H9 (cell line): ENCODE data around the gene DNAJB5. TPM values are rescaled to one million over a fixed set of nuclear protein-coding genes. Genes with fewer than 3 reads are reported as not detected.

Source experiments
- DNase-seq: peaks from one replicate; pipeline ENCODE4 v3.0.0-alpha.2; 2017
- H2AFZ ChIP-seq: one replicate; pipeline ENCODE4 v1.6.1; 2013; ENCODE audit warnings: mild to moderate bottlenecking, low read length, control low read depth, moderate library complexity
- H2AK5ac ChIP-seq: 2 replicates; pipeline ENCODE4 v1.6.1; 2013; ENCODE audit warnings: low read length, control low read depth, mixed read lengths; ENCODE audit not compliant: insufficient read length
- H2BK120ac ChIP-seq: one replicate; pipeline ENCODE4 v1.6.1; 2013; ENCODE audit warnings: low read depth, mild to moderate bottlenecking, low read length, control low read depth, inconsistent platforms; ENCODE audit not compliant: poor library complexity, severe bottlenecking
- H2BK12ac ChIP-seq: 2 replicates; pipeline ENCODE4 v1.6.1; 2013; ENCODE audit warnings: low read length, control low read depth, mixed read lengths, low read depth; ENCODE audit not compliant: insufficient read length
- H2BK15ac ChIP-seq: 2 replicates; pipeline ENCODE4 v1.6.1; 2013; ENCODE audit warnings: low read depth, low read length, control low read depth
- H2BK20ac ChIP-seq: one replicate; pipeline ENCODE4 v1.6.1; 2013; ENCODE audit warnings: low read depth, mild to moderate bottlenecking, low read length, control low read depth, inconsistent platforms; ENCODE audit not compliant: poor library complexity, severe bottlenecking
- H2BK5ac ChIP-seq: 2 replicates; pipeline ENCODE4 v1.6.1; 2013; ENCODE audit warnings: low read length, control low read depth, mixed read lengths; ENCODE audit not compliant: insufficient read length
- H3K14ac ChIP-seq: 2 replicates; pipeline ENCODE4 v1.6.1; 2013; ENCODE audit warnings: low read length, control low read depth; ENCODE audit not compliant: insufficient read depth
- H3K18ac ChIP-seq: 2 replicates; pipeline ENCODE4 v1.6.1; 2013; ENCODE audit warnings: low read depth, mild to moderate bottlenecking, mixed read lengths, low read length, control low read depth; ENCODE audit not compliant: insufficient read length
- H3K23ac ChIP-seq: 2 replicates; pipeline ENCODE4 v1.6.1; 2013; ENCODE audit warnings: low read length, control low read depth, mixed read lengths, low read depth; ENCODE audit not compliant: insufficient read length
- H3K23me2 ChIP-seq: 2 replicates; pipeline ENCODE4 v1.6.1; 2013; ENCODE audit warnings: low read depth, mild to moderate bottlenecking, mixed read lengths, low read length, control low read depth; ENCODE audit not compliant: insufficient read length, poor library complexity, severe bottlenecking
- H3K27ac ChIP-seq: 2 replicates; pipeline ENCODE4 v1.5.1; 2013; ENCODE audit warnings: low read length, control low read depth, mixed read lengths, low read depth; ENCODE audit not compliant: insufficient read length
- H3K27me3 ChIP-seq: 2 replicates; pipeline ENCODE4 v1.6.1; 2013; ENCODE audit warnings: low read length, control low read depth, inconsistent platforms; ENCODE audit not compliant: insufficient read depth
- H3K4ac ChIP-seq: 2 replicates; pipeline ENCODE4 v1.6.1; 2013; ENCODE audit warnings: low read depth, mild to moderate bottlenecking, control low read depth, inconsistent platforms, low read length, moderate library complexity
- H3K4me1 ChIP-seq: 2 replicates; pipeline ENCODE4 v1.6.1; 2013; ENCODE audit warnings: low read length, control low read depth, inconsistent platforms; ENCODE audit not compliant: insufficient read depth
- H3K4me2 ChIP-seq: 2 replicates; pipeline ENCODE4 v1.6.1; 2013; ENCODE audit warnings: low read length, control low read depth, mixed read lengths; ENCODE audit not compliant: insufficient read length, insufficient read depth
- H3K56ac ChIP-seq: 2 replicates; pipeline ENCODE4 v1.6.1; 2013; ENCODE audit warnings: low read depth, mild to moderate bottlenecking, mixed read lengths, low read length, control low read depth; ENCODE audit not compliant: insufficient read length
- H3K79me1 ChIP-seq: 2 replicates; pipeline ENCODE4 v1.6.1; 2013; ENCODE audit warnings: low read depth, mild to moderate bottlenecking, moderate library complexity, low read length, control low read depth, inconsistent platforms; ENCODE audit not compliant: insufficient read depth, poor library complexity, severe bottlenecking
- H3K79me2 ChIP-seq: 2 replicates; pipeline ENCODE4 v1.6.1; 2013; ENCODE audit warnings: low read length, control low read depth, inconsistent platforms; ENCODE audit not compliant: insufficient read depth
- H3K9ac ChIP-seq: 2 replicates; pipeline ENCODE4 v1.6.1; 2013; ENCODE audit warnings: low read length, control low read depth, mixed read lengths; ENCODE audit not compliant: insufficient read length; ENCODE audit errors: extremely low read depth
- H3K9me3 ChIP-seq: one replicate; pipeline ENCODE4 v1.6.1; 2013; ENCODE audit warnings: low read depth, low read length, inconsistent platforms; ENCODE audit not compliant: control insufficient read depth
- H3T11ph ChIP-seq: one replicate; pipeline ENCODE4 v1.6.1; 2013; ENCODE audit warnings: mild to moderate bottlenecking, low read length, control low read depth, inconsistent platforms
- H4K20me1 ChIP-seq: one replicate; pipeline ENCODE4 v1.6.1; 2013; ENCODE audit not compliant: control insufficient read depth, insufficient read length, insufficient read depth
- H4K5ac ChIP-seq: 2 replicates; pipeline ENCODE4 v1.6.1; 2013; ENCODE audit warnings: low read depth, mild to moderate bottlenecking, mixed read lengths, low read length, control low read depth; ENCODE audit not compliant: insufficient read length
- H4K8ac ChIP-seq: replicated peaks from 2 replicates; pipeline ENCODE4 v1.6.1; 2013; ENCODE audit warnings: low read length, control low read depth, mixed read lengths, low read depth; ENCODE audit not compliant: insufficient read length
- H4K91ac ChIP-seq: 2 replicates; pipeline ENCODE4 v1.6.1; 2013; ENCODE audit warnings: low read depth, mild to moderate bottlenecking, moderate library complexity, mixed read lengths, low read length, control low read depth; ENCODE audit not compliant: insufficient read length
- H3K27ac Mint-ChIP-seq, 3 experiments: 2 replicates in 2 of 3; 3 replicates in 1 of 3; pipeline ENCODE4 v1.8.0; 2020 to 2021; ENCODE audit warnings: mixed read lengths in 3 of 3, mild to moderate bottlenecking in 1 of 3, moderate library complexity in 1 of 3
- H3K27me3 Mint-ChIP-seq: 2 replicates; pipeline ENCODE4 v1.8.0; 2021; ENCODE audit warnings: low read depth, mild to moderate bottlenecking, moderate library complexity, mixed read lengths
- H3K36me3 Mint-ChIP-seq, 3 experiments: 2 replicates in 2 of 3; 3 replicates in 1 of 3; pipeline ENCODE4 v1.8.0; 2020 to 2021; ENCODE audit warnings: low read depth in 3 of 3, mixed read lengths in 3 of 3; ENCODE audit not compliant: insufficient read depth in 1 of 3
- H3K4me1 Mint-ChIP-seq, 2 experiments: 2 replicates each; pipeline ENCODE4 v1.8.0; 2020; ENCODE audit warnings: mixed read lengths in 2 of 2
- H3K4me3 Mint-ChIP-seq, 2 experiments: 2 replicates in 1 of 2; 3 replicates in 1 of 2; pipeline ENCODE4 v1.8.0; 2020 to 2021; ENCODE audit warnings: mild to moderate bottlenecking in 2 of 2, mixed read lengths in 2 of 2, moderate library complexity in 1 of 2
- H3K9me3 Mint-ChIP-seq, 2 experiments: 2 replicates in 1 of 2; 3 replicates in 1 of 2; pipeline ENCODE4 v1.8.0; 2020; ENCODE audit warnings: mild to moderate bottlenecking in 2 of 2, mixed read lengths in 2 of 2, moderate library complexity in 1 of 2
- WGBS: extraction: QIAGEN DNeasy Blood & Tissue Kit; methylation state at CpG from one replicate; pipeline ENCODE4 v1.1.7; 2013; ENCODE audit warnings: missing lambda C conversion rate, low lambda C conversion rate, mixed read lengths; ENCODE audit not compliant: insufficient read length; ENCODE audit errors: extremely low coverage; 5-methylcytosine and 5-hydroxymethylcytosine counted together
- total RNA-seq: library from RNA; stranded (reverse); gene quantifications from 2 replicates; pipeline ENCODE4 v1.2.1, GENCODE V29; 2021
- TF ChIP-seq, protein P1 (sequence below): fragments of 200-600 bp; sonication (generic); conservative IDR thresholded peaks from 3 replicates; pipeline ENCODE4 v1.8.0; 2021; ENCODE audit warnings: antibody characterized with exemption, mild to moderate bottlenecking

DNAJB5 gene
- total RNA-seq, 1 experiment from 2014 or later = 38.9 TPM

DNA sequence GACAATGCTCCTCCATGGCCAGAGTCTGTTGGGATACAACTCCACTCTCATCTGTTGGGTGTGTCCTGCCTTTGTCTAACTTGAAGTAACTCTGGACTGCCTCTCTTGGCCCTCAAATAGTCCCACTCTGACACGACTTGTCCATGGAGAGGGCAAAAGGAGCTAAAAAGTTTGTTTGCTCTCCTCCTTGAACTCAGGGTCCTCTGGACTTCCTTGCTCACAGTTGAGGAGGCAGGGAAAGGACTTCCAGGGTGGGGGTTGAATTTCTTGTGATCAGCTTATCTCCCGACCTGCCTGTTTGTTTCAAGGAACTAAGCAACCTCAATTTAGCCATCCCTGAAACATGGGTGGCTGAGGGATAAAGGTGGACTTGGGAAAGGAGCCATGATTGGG is 11.7 kb downstream of the DNAJB5 start:
- no peak overlapping the region for H2AK5ac ChIP-seq
- H3K4me1 ChIP-seq = peaks cover 8% of the 10 kb centered on the region; the same call in 1 of the 2 replicates
- H3K4me2 ChIP-seq = no peak overlapping the region
- H2BK12ac ChIP-seq = no peak overlapping the region
- H3K56ac ChIP-seq = no peak overlapping the region
- H2BK120ac ChIP-seq = no peak overlapping the region
- no peak overlapping the region for H3T11ph ChIP-seq
- no peaks in the 10 kb centered on the region for H3K79me2 ChIP-seq
- H3K18ac ChIP-seq = no peak overlapping the region
- H2AFZ ChIP-seq = no peak overlapping the region
- H2BK20ac ChIP-seq = no peak overlapping the region
- H3K23me2 ChIP-seq = no peaks in the 10 kb centered on the region
- no peaks in the 10 kb centered on the region for H4K20me1 ChIP-seq
- Mint-ChIP-seq H3K4me1 (peaks cover 35 to 46% of the 10 kb centered on the region in 2 experiments), H3K4me3 (no peak overlapping the region), H3K27me3 (no peaks in the 10 kb centered on the region), H3K9me3 (peaks cover 0 to 2% of the 10 kb centered on the region in 2 experiments; a peak in 2 of 5 replicates), H3K27ac (no peak overlapping the region), H3K36me3 (peaks cover 9 to 21% (median 15%) of the 10 kb centered on the region in 3 experiments; a peak in 6 of 7 replicates)
- H3K4ac ChIP-seq = no peak overlapping the region
- H3K23ac ChIP-seq = no peak overlapping the region
- H3K27me3 ChIP-seq = no peaks in the 10 kb centered on the region
- no peak overlapping the region for H2BK15ac ChIP-seq
- no peak for DNase-seq
- no peak overlapping the region for H4K8ac ChIP-seq
- no peaks in the 10 kb centered on the region for H3K79me1 ChIP-seq
- no peaks in the 10 kb centered on the region for H3K9me3 ChIP-seq
- no CpG with 5 or more reads among the region's 2 CpGs for WGBS
- H4K5ac ChIP-seq = no peak overlapping the region
- H3K14ac ChIP-seq = no peak overlapping the region
- H2BK5ac ChIP-seq = no peak overlapping the region
- TF ChIP-seq, protein P1, sequence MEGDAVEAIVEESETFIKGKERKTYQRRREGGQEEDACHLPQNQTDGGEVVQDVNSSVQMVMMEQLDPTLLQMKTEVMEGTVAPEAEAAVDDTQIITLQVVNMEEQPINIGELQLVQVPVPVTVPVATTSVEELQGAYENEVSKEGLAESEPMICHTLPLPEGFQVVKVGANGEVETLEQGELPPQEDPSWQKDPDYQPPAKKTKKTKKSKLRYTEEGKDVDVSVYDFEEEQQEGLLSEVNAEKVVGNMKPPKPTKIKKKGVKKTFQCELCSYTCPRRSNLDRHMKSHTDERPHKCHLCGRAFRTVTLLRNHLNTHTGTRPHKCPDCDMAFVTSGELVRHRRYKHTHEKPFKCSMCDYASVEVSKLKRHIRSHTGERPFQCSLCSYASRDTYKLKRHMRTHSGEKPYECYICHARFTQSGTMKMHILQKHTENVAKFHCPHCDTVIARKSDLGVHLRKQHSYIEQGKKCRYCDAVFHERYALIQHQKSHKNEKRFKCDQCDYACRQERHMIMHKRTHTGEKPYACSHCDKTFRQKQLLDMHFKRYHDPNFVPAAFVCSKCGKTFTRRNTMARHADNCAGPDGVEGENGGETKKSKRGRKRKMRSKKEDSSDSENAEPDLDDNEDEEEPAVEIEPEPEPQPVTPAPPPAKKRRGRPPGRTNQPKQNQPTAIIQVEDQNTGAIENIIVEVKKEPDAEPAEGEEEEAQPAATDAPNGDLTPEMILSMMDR = no peak
- H3K27ac ChIP-seq = no peak overlapping the region
- no peak overlapping the region for H4K91ac ChIP-seq
- H3K9ac ChIP-seq = no peak overlapping the region
